Epithelial cell of esophagus (primary cell): ENCODE measurements around the gene NPAS2.

ENCODE experiments used
- DNase-seq: peaks from one replicate; pipeline ENCODE4 v3.0.0; 2010; ENCODE audit warnings: low read depth
- H3K4me3 ChIP-seq: 2 replicates; pipeline ENCODE4 v1.5.1; 2011; ENCODE audit warnings: mild to moderate bottlenecking, low read length, control low read depth
- CTCF ChIP-seq: IDR thresholded peaks from 2 replicates; pipeline ENCODE4 v1.5.1; 2011; ENCODE audit warnings: low read depth, mild to moderate bottlenecking, low read length, control low read depth, inconsistent platforms; ENCODE audit not compliant: insufficient read depth; ENCODE audit errors: missing control alignments

The NPAS2 gene

DNA sequence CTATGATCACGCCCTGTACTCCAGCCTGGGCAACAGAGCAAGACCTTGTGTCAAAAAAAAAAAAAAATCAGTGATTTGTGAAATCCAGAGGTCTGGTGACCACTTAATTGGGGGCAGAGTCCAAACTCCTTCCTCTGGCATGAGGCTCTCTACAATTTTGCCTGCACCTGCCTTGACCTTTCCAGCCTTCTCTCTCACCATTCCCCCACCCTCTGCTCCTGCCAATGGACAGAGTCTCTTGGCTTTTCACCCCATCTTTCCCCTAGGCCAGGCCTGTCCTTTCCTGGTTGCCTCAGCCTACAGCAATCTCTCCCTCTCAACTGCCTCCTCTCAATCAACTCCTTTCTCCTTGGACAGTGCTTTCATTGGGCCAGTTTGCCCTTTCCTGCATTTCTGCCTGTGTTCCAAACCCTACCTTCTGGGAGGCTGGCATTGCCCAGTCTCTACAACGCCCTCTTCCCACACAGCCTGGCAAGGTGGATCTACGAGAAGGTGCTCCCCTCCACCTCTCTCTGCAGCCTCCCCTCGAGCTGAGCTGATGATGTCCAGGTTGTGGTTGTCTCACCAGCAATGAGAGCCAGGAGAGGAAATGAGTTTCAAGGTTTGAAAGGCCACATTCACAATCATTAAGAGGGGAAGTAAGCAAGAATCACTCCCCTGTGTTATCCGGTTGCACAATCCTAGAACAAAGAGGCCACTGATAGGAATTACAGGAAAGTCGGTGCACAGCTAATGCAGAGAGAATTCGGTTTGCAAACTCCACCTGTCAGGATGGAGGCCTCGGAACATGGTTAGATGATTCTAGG lies 39.5 kb upstream of the NPAS2 start:
- peak; percentile 93 for DNase-seq
- no peak overlapping the region for H3K4me3 ChIP-seq
- no peak for TF ChIP-seq CTCF

GRCh38 chr2:100781009-100781325 lies 39.0 kb upstream of the NPAS2 start:
- no peak for DNase-seq
- no peak overlapping the region for H3K4me3 ChIP-seq
- TF ChIP-seq CTCF, result no peak

DNA sequence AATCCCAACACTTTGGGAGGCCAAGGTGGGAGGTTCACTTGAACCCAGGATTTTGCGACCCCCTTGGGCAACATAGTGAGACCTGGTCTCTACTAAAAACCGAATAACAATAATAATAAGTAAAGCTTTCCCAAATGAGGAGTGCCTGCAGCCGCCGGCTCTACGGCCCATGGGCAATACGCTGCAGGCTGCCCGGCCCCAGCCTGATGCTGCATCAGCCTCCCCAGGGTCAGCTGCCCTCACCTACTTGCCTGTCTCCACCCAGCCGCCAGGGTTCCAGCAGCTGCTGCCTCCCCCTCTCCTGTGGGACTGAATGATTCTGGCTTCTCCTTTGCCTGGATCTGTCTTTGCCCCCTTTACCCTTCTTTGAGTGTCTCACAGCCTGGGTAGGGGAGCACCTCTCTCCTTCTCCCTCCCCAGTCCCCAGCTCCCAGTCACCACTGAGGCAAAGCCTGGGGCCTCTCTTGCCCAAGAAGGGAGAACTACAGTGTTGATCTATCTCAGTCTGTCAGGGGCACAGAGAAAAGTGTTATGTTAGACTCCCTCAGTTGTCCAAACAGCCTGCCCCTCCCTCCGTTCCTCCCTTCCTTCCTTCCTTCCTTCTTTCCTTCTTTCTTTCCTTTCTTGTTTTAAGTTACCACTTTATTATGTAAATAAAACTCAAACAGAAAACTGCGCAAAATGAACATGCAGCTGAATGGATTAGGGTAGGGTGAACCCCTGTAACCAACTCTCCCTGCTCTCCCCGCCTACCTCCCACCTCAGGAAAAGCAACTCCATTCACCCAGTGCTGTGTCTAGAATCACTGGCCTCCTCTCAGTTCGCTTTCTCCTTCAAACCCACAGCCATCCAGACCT lies 38.2 kb upstream of the NPAS2 start:
- no peak for TF ChIP-seq CTCF
- DNase-seq, result no peak
- H3K4me3 ChIP-seq, result no peak overlapping the region

- TF ChIP-seq CTCF, result no peak
- H3K4me3 ChIP-seq, result no peak overlapping the region
- no peak for DNase-seq
These were observed 37.5 kb upstream of the NPAS2 start for GRCh38 chr2:100782380-100782878.

- no peak for TF ChIP-seq CTCF
- peak; percentile 18 for DNase-seq
- no peak overlapping the region for H3K4me3 ChIP-seq
These were observed 36.0 kb upstream of the NPAS2 start for GRCh38 chr2:100783987-100784386.

DNA sequence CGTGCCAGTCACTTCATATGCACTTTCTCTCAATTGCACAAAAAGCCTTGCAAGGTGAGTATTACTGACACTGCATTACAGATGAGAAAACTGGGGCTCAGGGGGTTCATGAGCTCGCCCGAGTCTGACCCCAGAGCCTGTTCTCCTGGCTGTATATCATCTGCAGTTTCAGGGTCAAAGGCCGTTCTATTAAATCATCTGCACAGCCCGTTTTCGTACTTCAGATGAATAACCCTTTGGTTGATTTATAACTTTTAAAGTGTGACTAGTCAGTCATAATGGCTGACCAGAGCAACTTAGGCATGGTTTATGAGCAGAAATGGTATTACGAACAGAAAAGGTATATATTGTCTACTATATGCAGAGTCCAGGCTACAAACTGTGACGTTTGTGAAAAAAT lies 35.3 kb upstream of the NPAS2 start:
- TF ChIP-seq CTCF, result no peak
- no peak overlapping the region for H3K4me3 ChIP-seq
- no peak for DNase-seq
